ENCODE measurements around the gene GJB3. TPM values are rescaled to one million over a fixed set of nuclear protein-coding genes. Genes with fewer than 3 reads are reported as not detected.

GJB3 gene
- total and polyA plus RNA-seq, 2 experiments from 2014 or later = not detected

- Histone ChIP-seq H3K27me3 (no peaks in the 10 kb centered on the region), H3K36me3 (no peaks in the 10 kb centered on the region), H3K9me3 (ENCODE audit: low read depth) (no peaks in the 10 kb centered on the region), H3K4me3 (no peak within 1 kb of the TSS), H3K27ac (no peak within 1 kb of the TSS), H3K4me1 (ENCODE audit: low read depth) (no peaks in the 10 kb centered on the region)
- no peak for TF ChIP-seq CTCF (IDR thresholded peaks at IDR 0.05; ENCODE audit: low read depth, low read length)
- no peak for DNase-seq (ENCODE audit: low read depth in 1 of 2, low spot score in 1 of 2)
Observed at GRCh38 chr1:34754964-34755637, 25.9 kb upstream of the GJB3 start, which contains the start of gene GJB5. TSS of gene GJB5 (plus strand) at chr1:34755047. CDS start at chr1:34757331, 2,284 bp downstream.

- no peak for TF ChIP-seq CTCF (IDR thresholded peaks at IDR 0.05; ENCODE audit: low read depth, low read length)
- no peak overlapping the region for H3K4me3 ChIP-seq
- H3K36me3 ChIP-seq = no peaks in the 10 kb centered on the region
- no peaks in the 10 kb centered on the region for H3K4me1 ChIP-seq (ENCODE audit: low read depth)
- no peak for DNase-seq (ENCODE audit: low read depth in 1 of 2, low spot score in 1 of 2)
- no peak overlapping the region for H3K27ac ChIP-seq
- H3K9me3 ChIP-seq (ENCODE audit: low read depth) = no peaks in the 10 kb centered on the region
- H3K27me3 ChIP-seq = no peaks in the 10 kb centered on the region
Observed at GRCh38 chr1:34755961-34756360, 25.1 kb upstream of the GJB3 start.

- H3K27me3 ChIP-seq = no peaks in the 10 kb centered on the region
Observed at GRCh38 chr1:34757386-34757785, 23.6 kb upstream of the GJB3 start.

GRCh38 chr1:34758751-34759150, 22.3 kb upstream of the GJB3 start:
- no peaks in the 10 kb centered on the region for H3K36me3 ChIP-seq
- H3K4me1 ChIP-seq (ENCODE audit: low read depth) = no peaks in the 10 kb centered on the region
- no peaks in the 10 kb centered on the region for H3K9me3 ChIP-seq (ENCODE audit: low read depth)
- DNase-seq (ENCODE audit: low read depth in 1 of 2, low spot score in 1 of 2) = no peak
- no peaks in the 10 kb centered on the region for H3K27me3 ChIP-seq
- no peak overlapping the region for H3K4me3 ChIP-seq
- H3K27ac ChIP-seq = no peak overlapping the region
- TF ChIP-seq CTCF (IDR thresholded peaks at IDR 0.05; ENCODE audit: low read depth, low read length) = no peak

More at GRCh38 chr1:34757386-34757785, 23.6 kb upstream of the GJB3 start:
- no peaks in the 10 kb centered on the region for H3K36me3 ChIP-seq
- no peaks in the 10 kb centered on the region for H3K4me1 ChIP-seq (ENCODE audit: low read depth)
- no peak for DNase-seq (ENCODE audit: low read depth in 1 of 2, low spot score in 1 of 2)
- H3K9me3 ChIP-seq (ENCODE audit: low read depth) = no peaks in the 10 kb centered on the region
- H3K27ac ChIP-seq = no peak overlapping the region
- TF ChIP-seq CTCF (IDR thresholded peaks at IDR 0.05; ENCODE audit: low read depth, low read length) = no peak
- no peak overlapping the region for H3K4me3 ChIP-seq

- Histone ChIP-seq H3K4me1 (ENCODE audit: low read depth) (no peaks in the 10 kb centered on the region), H3K27ac (no peak within 1 kb of the TSS), H3K4me3 (no peak within 1 kb of the TSS), H3K36me3 (no peaks in the 10 kb centered on the region), H3K9me3 (ENCODE audit: low read depth) (no peaks in the 10 kb centered on the region), H3K27me3 (no peaks in the 10 kb centered on the region)
- DNase-seq (ENCODE audit: low read depth in 1 of 2, low spot score in 1 of 2) = no peak
- no peak for TF ChIP-seq CTCF (IDR thresholded peaks at IDR 0.05; ENCODE audit: low read depth, low read length)
Observed at GRCh38 chr1:34759503-34760357, 21.3 kb upstream of the GJB3 start, which contains the start of gene GJB4. TSS of gene GJB4 (plus strand) at chr1:34759740. CDS start at chr1:34761255, 1,515 bp downstream.

All from cardiac muscle cell (in vitro differentiated cells and primary cell).